Measurements from ENCODE around the gene HOTAIR.

GRCh38 chr12:54000116-54001114, 25.7 kb upstream of the HOTAIR start, which contains the start of gene HOXC9:
- no peak for TF ChIP-seq CTCF (conservative IDR thresholded peaks at IDR 0.05; ENCODE audit: low read depth, low read length)
- no peak for TF ChIP-seq EZH2 (IDR thresholded peaks at IDR 0.05; ENCODE audit: low read length, unreplicated experiment)
- no peak for TF ChIP-seq EZH2phosphoT487 (IDR thresholded peaks at IDR 0.05; ENCODE audit: borderline replicate concordance, low read length)

Measured in PC-3 (cell line).